NCI-H446 (cell line): Measurements from ENCODE around the gene NAP1L3.
A peak's percentile ranks its signal among the peaks of the same experiment; 100 is the strongest.

Experiments used
- DNase-seq, 2 experiments: peaks; one replicate each; lab custom pipeline; 2025; lab: John Stamatoyannopoulos, UW

NAP1L3 gene, protein sequence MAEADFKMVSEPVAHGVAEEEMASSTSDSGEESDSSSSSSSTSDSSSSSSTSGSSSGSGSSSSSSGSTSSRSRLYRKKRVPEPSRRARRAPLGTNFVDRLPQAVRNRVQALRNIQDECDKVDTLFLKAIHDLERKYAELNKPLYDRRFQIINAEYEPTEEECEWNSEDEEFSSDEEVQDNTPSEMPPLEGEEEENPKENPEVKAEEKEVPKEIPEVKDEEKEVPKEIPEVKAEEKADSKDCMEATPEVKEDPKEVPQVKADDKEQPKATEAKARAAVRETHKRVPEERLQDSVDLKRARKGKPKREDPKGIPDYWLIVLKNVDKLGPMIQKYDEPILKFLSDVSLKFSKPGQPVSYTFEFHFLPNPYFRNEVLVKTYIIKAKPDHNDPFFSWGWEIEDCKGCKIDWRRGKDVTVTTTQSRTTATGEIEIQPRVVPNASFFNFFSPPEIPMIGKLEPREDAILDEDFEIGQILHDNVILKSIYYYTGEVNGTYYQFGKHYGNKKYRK

DNA sequence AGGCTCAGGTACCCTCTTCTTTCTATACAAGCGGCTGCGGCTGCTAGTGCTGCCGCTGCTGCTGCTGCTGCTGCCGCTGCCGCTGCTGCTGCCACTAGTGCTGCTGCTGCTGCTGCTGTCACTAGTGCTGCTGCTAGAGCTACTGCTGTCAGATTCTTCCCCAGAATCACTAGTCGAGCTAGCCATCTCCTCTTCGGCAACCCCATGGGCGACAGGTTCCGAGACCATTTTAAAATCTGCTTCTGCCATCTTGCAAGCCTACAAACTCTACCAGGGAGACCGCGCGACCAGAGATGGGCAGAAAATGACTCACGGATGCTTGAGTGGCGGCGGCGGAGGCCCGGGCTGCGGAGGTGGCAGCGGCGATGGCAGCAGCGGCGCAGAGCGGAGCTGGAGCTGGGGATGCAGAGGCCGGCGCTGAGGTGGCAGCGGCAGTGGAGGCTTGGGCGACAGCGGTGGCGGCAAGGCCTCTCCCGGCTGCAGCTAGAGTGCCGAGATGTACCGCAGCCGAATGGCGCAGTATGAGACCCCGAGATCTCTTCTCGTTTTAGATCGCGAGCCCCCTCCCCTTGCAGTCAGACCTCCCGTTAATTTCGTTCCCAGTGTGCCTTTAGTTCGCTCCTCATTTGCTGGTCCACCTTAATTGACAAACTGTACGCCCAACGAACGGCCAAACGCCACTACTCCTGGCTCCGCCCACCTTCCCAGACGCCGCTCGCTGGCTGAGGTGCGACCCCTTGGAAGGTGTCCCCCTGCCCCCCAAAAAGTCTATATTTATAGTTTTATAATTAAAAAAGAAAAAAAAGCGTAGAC, at the start of gene NAP1L3:
Gene NAP1L3, minus strand, starts transcription at position 523 of the 813 bp plus-strand sequence. Its CDS starts 274 bp downstream, at position 249.
- peak in 1 of 2 experiments; percentile 71 for DNase-seq

DNA sequence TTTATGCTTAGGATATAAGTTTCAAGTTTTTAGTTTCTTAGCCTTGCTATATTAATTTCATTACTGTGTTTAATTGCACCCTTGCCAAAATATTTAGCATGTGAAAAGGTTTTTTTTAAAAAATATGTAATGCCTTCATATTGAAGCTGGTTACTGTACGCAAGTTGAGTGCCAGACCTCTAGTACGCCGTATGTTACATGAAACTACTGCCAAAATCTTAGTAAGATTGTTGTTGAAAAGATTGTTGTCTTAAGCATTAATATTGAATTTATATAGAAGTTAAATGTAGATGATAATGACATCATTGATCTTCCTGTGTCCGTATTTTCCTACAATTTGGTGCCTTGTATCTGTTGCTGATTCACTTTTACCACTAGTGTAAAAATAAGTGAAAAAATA, 37.7 kb upstream of the NAP1L3 start:
- DNase-seq = no peak

DNA sequence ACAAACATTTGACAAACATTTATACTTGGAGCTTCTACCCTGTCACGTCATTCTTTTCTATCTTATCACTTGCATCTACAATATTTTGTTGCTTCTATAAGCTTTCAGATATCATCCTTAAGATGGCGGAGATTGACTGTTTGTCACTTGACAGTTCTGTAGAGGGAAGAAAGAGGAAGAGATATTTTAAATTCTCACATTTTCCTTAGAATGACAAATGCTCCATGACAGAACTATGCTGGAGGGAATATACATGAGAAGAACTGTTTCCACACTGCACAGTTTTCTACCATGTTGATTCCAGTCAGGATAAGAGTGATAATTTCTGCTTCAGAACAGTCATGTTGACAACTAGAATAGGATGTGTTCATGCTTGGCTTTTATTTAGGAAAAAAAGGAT, 30.3 kb upstream of the NAP1L3 start:
- no peak for DNase-seq

DNA sequence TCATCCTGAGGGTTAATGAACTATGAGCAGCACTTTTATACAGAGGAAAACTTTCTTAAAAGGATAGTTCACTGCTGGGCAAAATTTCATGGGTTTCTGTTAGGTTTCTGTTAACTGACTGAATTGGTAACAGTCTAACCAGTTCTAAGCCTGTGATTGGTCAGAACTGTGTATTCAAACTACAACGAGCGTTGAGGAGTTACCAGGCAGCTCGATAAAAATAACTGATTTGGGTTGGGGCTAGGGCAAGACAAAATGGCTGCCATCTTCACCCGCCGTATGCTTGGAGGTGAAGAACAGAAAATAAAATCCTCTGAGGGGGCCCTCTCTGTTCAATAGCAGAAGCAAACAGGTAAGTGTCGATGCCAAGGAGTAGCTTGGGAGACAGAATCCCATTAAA, 22.6 kb upstream of the NAP1L3 start:
- peak in 1 of 2 experiments; percentile 14 for DNase-seq

DNA sequence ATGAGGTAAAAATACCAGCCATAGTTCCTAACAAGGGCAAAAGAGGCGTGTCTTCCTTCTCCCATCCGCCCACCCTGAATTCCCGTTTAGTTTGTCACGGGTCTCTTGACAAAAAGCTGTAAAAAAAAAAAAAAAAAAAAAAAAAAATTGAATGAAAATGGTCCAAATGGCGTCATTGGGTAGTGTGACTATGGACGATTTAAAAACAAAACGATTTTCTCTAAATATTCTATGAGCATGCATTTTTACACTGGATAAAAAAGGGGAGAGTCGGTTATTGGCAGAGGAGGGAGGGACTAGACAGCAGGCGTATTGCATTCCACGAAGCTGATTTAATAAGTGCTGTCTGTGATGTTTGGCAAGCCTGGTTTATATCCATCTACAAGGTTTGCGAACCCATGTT, 492 bp upstream of the NAP1L3 start, which contains the start of gene FAM133A:
Gene FAM133A, plus strand, starts transcription at position 338 of the 403 bp plus-strand sequence. CDS start 35,214 bp downstream, outside the sequence.
- peak in 1 of 2 experiments; percentile 8 for DNase-seq

DNA sequence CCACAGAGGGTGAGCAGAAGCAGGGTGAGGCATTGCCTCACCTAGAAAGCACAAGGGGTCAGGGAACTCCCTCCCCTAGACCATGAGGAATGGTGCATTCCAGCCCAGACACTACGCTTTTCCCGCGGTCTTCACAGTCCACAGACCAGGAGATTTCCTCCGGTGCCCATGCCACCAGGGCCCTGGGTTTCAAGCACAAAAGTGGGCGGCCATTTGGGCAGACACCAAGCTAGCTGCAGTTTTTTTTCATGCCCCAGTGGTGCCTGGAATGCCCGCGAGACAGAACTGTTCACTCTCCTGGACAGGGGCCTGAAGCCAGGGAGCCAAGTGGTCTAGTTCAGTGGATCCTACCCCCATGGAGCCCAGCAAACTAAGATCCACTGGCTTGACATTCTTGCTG, 12.8 kb downstream of the NAP1L3 start:
- no peak for DNase-seq

DNA sequence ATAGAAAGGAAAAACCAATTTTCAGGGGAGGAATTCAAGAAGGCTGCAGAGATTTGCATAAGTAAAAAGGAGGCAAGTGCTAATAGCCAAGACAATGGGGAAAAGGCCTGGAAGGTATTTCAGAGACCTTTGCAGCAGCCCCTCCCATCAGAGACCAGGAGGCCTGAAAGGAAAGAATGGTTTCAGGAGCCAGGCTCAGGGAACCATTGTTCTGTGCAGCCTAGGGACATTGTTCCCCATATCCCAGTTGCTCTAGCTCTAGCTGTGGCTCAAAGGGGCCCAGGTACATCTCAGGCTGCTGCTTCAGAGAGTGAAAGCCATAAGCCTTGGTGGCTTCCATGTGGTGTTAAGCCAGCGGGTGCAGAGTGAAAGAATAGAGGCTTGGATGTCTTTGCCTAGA, 24.0 kb downstream of the NAP1L3 start:
- DNase-seq = no peak

DNA sequence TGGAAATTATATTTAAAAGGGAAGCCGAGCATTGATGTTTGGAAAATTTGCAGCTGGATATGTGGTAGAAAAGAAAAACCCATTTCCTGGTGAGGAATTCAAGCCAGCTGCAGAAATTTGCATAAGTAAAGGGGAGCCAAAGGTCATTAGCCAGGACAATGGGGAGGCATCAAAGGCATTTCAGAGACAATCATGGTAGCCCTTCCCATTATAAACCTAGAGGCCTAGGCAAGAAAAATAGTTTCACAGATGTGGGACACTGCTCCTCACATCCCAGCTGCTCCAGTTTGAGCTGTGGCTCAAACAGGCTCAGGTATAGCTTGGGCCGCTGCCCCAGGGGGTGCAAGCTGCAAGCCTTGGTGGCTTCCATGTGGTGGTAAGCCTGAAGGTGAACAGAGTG, 35.8 kb downstream of the NAP1L3 start:
- no peak for DNase-seq
